Measurements from ENCODE around the gene GPX2.

- TF ChIP-seq CTCF (IDR thresholded peaks at IDR 0.05) (no peak), ZFX (IDR thresholded peaks at IDR 0.05; ENCODE audit: borderline replicate concordance) (no peak)
Measured at GRCh38 chr14:64914237-64915028, 28.1 kb downstream of the GPX2 start, which contains the start of gene CHURC1.

Measured in 22Rv1 (cell line).